Measurements from ENCODE around the gene RNF19B. TPM values are rescaled to one million over a fixed set of nuclear protein-coding genes. Genes with fewer than 3 reads are reported as not detected.

Gene RNF19B
- total and polyA plus RNA-seq, 5 experiments from 2014 or later = 0.44 to 21.6 (median 1.8) TPM

GRCh38 chr1:32887623-32888022 lies 77.0 kb downstream of the RNF19B start:
- Mint-ChIP-seq H3K4me1 (peaks cover 7 to 26% (median 14%) of the 10 kb centered on the region in 4 donors), H3K9me3 (peaks cover 0 to 6% (median 0%) of the 10 kb centered on the region in 9 donors), H3K27me3 (peaks cover 54 to 95% (median 66%) of the 10 kb centered on the region in 5 donors), H3K36me3 (peaks cover 0 to 4% (median 0%) of the 10 kb centered on the region in 3 donors), H3K4me3 (peak overlapping the region in 2 of 10 donors; percentile 7 to 44), H3K27ac (no peak overlapping the region)
- POLR2A ChIA-PET = no interaction called here
- DNase-seq (peak in 1 of 10 donors; percentile 19), ATAC-seq (no peak)

GRCh38 chr1:32886828-32887414 lies 77.7 kb downstream of the RNF19B start:
- Mint-ChIP-seq H3K9me3 (peaks cover 0 to 3% (median 0%) of the 10 kb centered on the region in 9 donors), H3K36me3 (peaks cover 0 to 2% (median 0%) of the 10 kb centered on the region in 3 donors), H3K27me3 (peaks cover 46 to 88% (median 59%) of the 10 kb centered on the region in 5 donors), H3K4me3 (peak overlapping the region in 4 of 10 donors; percentile 27 to 48 (median 34)), H3K27ac (no peak overlapping the region), H3K4me1 (peaks cover 2 to 19% (median 9%) of the 10 kb centered on the region in 4 donors)
- POLR2A ChIA-PET = no interaction called here
- ATAC-seq = no peak
- DNase-seq = peak in 1 of 10 donors; percentile 32

Other genes with a start within 250 kb of the RNF19B start
- gene YARS1, start 147.5 kb downstream of the RNF19B start, total RNA-seq = 100 to 1,000 TPM; 181 to 184 TPM
- 10 to 100 TPM; 45.0 to 60.2 (median 45.1) TPM for gene YARS1, start 147.5 kb downstream of the RNF19B start, polyA plus RNA-seq
- gene S100PBP, start 147.2 kb downstream of the RNF19B start, total RNA-seq = 10 to 100 TPM; 47.7 to 50.5 TPM
- gene S100PBP, start 147.2 kb downstream of the RNF19B start, polyA plus RNA-seq = 1 to 10 TPM; 5.0 to 9.6 (median 6.4) TPM
- gene FNDC5, start 93.9 kb downstream of the RNF19B start, total RNA-seq = not detected
- gene FNDC5, start 93.9 kb downstream of the RNF19B start, polyA plus RNA-seq = not detected
- gene HPCA, start 78.3 kb downstream of the RNF19B start, total RNA-seq = not detected
- gene HPCA, start 78.3 kb downstream of the RNF19B start, polyA plus RNA-seq = not detected
- gene TMEM54, start 63.4 kb downstream of the RNF19B start, total RNA-seq = not detected
- gene TMEM54, start 63.4 kb downstream of the RNF19B start, polyA plus RNA-seq = not detected
- 10 to 100 TPM; 89.2 to 94.6 TPM for gene AK2, start 72.1 kb upstream of the RNF19B start, total RNA-seq
- gene AK2, start 72.1 kb upstream of the RNF19B start, polyA plus RNA-seq = 100 to 1,000 TPM; 119 to 128 (median 126) TPM
- gene AZIN2, start 116.3 kb upstream of the RNF19B start, total RNA-seq = 10 to 100 TPM; 10.6 to 11.3 TPM
- gene AZIN2, start 116.3 kb upstream of the RNF19B start, polyA plus RNA-seq = 10 to 100 TPM in 1 of 3 donors, 1 to 10 TPM in 2; 5.9 to 11.1 (median 7.8) TPM
- 10 to 100 TPM; 15.5 to 17.6 TPM for gene TRIM62, start 217.2 kb upstream of the RNF19B start, total RNA-seq
- 1 to 10 TPM; 2.7 to 4.7 (median 4.0) TPM for gene TRIM62, start 217.2 kb upstream of the RNF19B start, polyA plus RNA-seq

Measured in naive thymus-derived CD8-positive, alpha-beta T cell (primary cell).